Loucy (cell line): ENCODE data around the gene SH3BP1.

Experiments used
- CTCF ChIP-seq: fragments of 200-600 bp; sonication (generic); conservative IDR thresholded peaks from 2 replicates; pipeline ENCODE4 v1.5.1; 2014; ENCODE audit warnings: mild to moderate bottlenecking, antibody characterized with exemption, low read length
- EZH2phosphoT487 ChIP-seq: fragments of 200-600 bp; IDR thresholded peaks from 2 replicates; pipeline ENCODE4 v1.6.1; 2018; ENCODE audit warnings: antibody characterized with exemption, mild to moderate bottlenecking, moderate library complexity, borderline replicate concordance

GRCh38 chr22:37676736-37677492, 37.4 kb downstream of the SH3BP1 start:
- TF ChIP-seq CTCF (no peak), EZH2phosphoT487 (no peak)
